Liver (tissue), 9 donors: ENCODE measurements around the gene MAGEC1. TPM values are rescaled to one million over a fixed set of nuclear protein-coding genes. Genes with fewer than 3 reads are reported as not detected.

Experiments
- DNase-seq: peaks from one replicate; pipeline ENCODE4 v3.0.0-alpha.2; 2017; ENCODE audit warnings: low spot score
- H3K27ac ChIP-seq, 2 donors: one replicate each; pipeline ENCODE4 v1.7.0; 2013; ENCODE audit warnings: inconsistent platforms in 2 of 2, low read length in 2 of 2, control low read depth in 1 of 2, low read depth in 1 of 2, mild to moderate bottlenecking in 1 of 2
- H3K27me3 ChIP-seq, 4 donors: one replicate each; pipeline versions ENCODE4 v1.6.1 to v1.7.0; 2013; ENCODE audit warnings: low read length in 3 of 4, inconsistent platforms in 1 of 4, mild to moderate bottlenecking in 1 of 4, moderate library complexity in 1 of 4; ENCODE audit not compliant: control insufficient read depth in 4 of 4, insufficient read depth in 4 of 4
- H3K36me3 ChIP-seq, 4 donors: one replicate each; pipeline versions ENCODE4 v1.6.1 to v1.7.0; 2013; ENCODE audit warnings: low read length in 3 of 4, mild to moderate bottlenecking in 3 of 4, low read depth in 1 of 4, moderate library complexity in 1 of 4; ENCODE audit not compliant: control insufficient read depth in 4 of 4, insufficient read depth in 3 of 4
- H3K4me1 ChIP-seq, 4 donors: one replicate each; pipeline versions ENCODE4 v1.6.1 to v1.7.0; 2013; ENCODE audit warnings: low read length in 3 of 4, mild to moderate bottlenecking in 3 of 4, moderate library complexity in 1 of 4; ENCODE audit not compliant: control insufficient read depth in 4 of 4, insufficient read depth in 4 of 4
- H3K4me3 ChIP-seq, 3 donors: one replicate each; pipeline versions ENCODE4 v1.6.1 to v1.7.0; 2013; ENCODE audit warnings: low read length in 3 of 3, control low read depth in 1 of 3, low read depth in 1 of 3, mild to moderate bottlenecking in 1 of 3
- H3K9ac ChIP-seq, 2 donors: one replicate each; pipeline ENCODE4 v1.7.0; 2013; ENCODE audit warnings: low read length in 2 of 2, mild to moderate bottlenecking in 2 of 2, moderate library complexity in 2 of 2, control low read depth in 1 of 2, low read depth in 1 of 2
- H3K9me3 ChIP-seq, 4 donors: one replicate each; pipeline versions ENCODE4 v1.6.1 to v1.7.0; 2013; ENCODE audit warnings: low read length in 3 of 4; ENCODE audit not compliant: control insufficient read depth in 4 of 4
- ATF3 ChIP-seq: IDR thresholded peaks from 2 replicates; pipeline ENCODE4 v1.6.1; 2016; ENCODE audit warnings: antibody characterized with exemption
- CTCF ChIP-seq: fragments of 150-350 bp; IDR thresholded peaks from 2 replicates; pipeline ENCODE4 v1.5.1; 2017; ENCODE audit warnings: improper control_type of control experiment, low read depth, low read length; ENCODE audit not compliant: missing input control
- EGR1 ChIP-seq, 2 donors: IDR thresholded peaks; 2 replicates each; pipeline ENCODE4 v1.6.1; 2016 to 2018; ENCODE audit warnings: antibody characterized with exemption in 2 of 2, low read depth in 2 of 2
- FOXA1 ChIP-seq: IDR thresholded peaks from 2 replicates; pipeline ENCODE4 v1.6.1; 2016; ENCODE audit warnings: antibody characterized with exemption
- GABPA ChIP-seq, 2 donors: IDR thresholded peaks in 1 of 2; conservative IDR thresholded peaks in 1 of 2; 2 replicates each; pipeline ENCODE4 v1.6.1; 2016; ENCODE audit warnings: antibody characterized with exemption in 2 of 2, mild to moderate bottlenecking in 1 of 2, moderate library complexity in 1 of 2
- HNF4A ChIP-seq, 2 donors: conservative IDR thresholded peaks; 2 replicates each; pipeline ENCODE4 v1.6.1; 2016; ENCODE audit warnings: antibody characterized with exemption in 2 of 2, mild to moderate bottlenecking in 2 of 2
- HNF4G ChIP-seq: IDR thresholded peaks from 2 replicates; pipeline ENCODE4 v1.6.1; 2016; ENCODE audit warnings: antibody characterized with exemption
- JUND ChIP-seq, 2 donors: IDR thresholded peaks; 2 replicates each; pipeline ENCODE4 v1.6.1; 2016; ENCODE audit warnings: antibody characterized with exemption in 2 of 2
- MAX ChIP-seq: IDR thresholded peaks from 2 replicates; pipeline ENCODE4 v1.6.1; 2016; ENCODE audit warnings: antibody characterized with exemption
- NR2F2 ChIP-seq: IDR thresholded peaks from 2 replicates; pipeline ENCODE4 v1.6.1; 2016; ENCODE audit warnings: antibody characterized with exemption
- RAD21 ChIP-seq, 2 donors: IDR thresholded peaks; 2 replicates each; pipeline ENCODE4 v1.6.1; 2016; ENCODE audit warnings: antibody characterized with exemption in 2 of 2, mild to moderate bottlenecking in 2 of 2
- RXRA ChIP-seq, 2 donors: IDR thresholded peaks; 2 replicates each; pipeline ENCODE4 v1.6.1; 2017 to 2018; ENCODE audit warnings: antibody characterized with exemption in 2 of 2, mild to moderate bottlenecking in 1 of 2
- SP1 ChIP-seq: IDR thresholded peaks from 2 replicates; pipeline ENCODE4 v1.6.1; 2018; ENCODE audit warnings: antibody characterized with exemption, mild to moderate bottlenecking
- TAF1 ChIP-seq: conservative IDR thresholded peaks from 2 replicates; pipeline ENCODE4 v1.6.1; 2016; ENCODE audit warnings: antibody characterized with exemption, mild to moderate bottlenecking
- YY1 ChIP-seq: IDR thresholded peaks from 2 replicates; pipeline ENCODE4 v1.6.1; 2016; ENCODE audit warnings: antibody characterized with exemption, mild to moderate bottlenecking
- ZBTB33 ChIP-seq: IDR thresholded peaks from 2 replicates; pipeline ENCODE4 v1.6.1; 2016; ENCODE audit warnings: antibody characterized with exemption
- WGBS: extraction: QIAGEN DNeasy Blood & Tissue Kit; methylation state at CpG from one replicate; pipeline ENCODE4 v1.1.7; 2013; 5-methylcytosine and 5-hydroxymethylcytosine counted together
- polyA plus RNA-seq, 2 donors: library from polyadenylated mRNA; stranded (reverse) in 1 of 2; unstranded in 1 of 2; fragments of 200-250 nt in 1 of 2; fragments of >200 nt in 1 of 2; fragmentation: Nextera tagmentation in 1 of 2; extraction: Ambion mirVana in 1 of 2; gene quantifications; one replicate each; pipeline versions ENCODE4 v1.2.1 to v1.2.3, GENCODE V29; 2013 to 2015
- total RNA-seq, 2 donors: library from RNA; depleted of rRNA; stranded (reverse); fragments of >200 nt; gene quantifications; one replicate each; pipeline ENCODE4 v1.2.3, GENCODE V29; 2014
- donor health status: healthy.
- donor health status: healthy.
- donor health status: healthy.
- donor health status: healthy.
- donor health status: healthy.

The MAGEC1 gene
- total and polyA plus RNA-seq, 4 donors: not detected

- TF ChIP-seq RAD21 (IDR thresholded peaks at IDR 0.05): no peak
- TF ChIP-seq NR2F2: no peak
Measured at GRCh38 chrX:141941234-141941633, 37.5 kb downstream of the MAGEC1 start (continued).

GRCh38 chrX:141945426-141945825, 41.7 kb downstream of the MAGEC1 start:
- no peaks in the 10 kb centered on the region for H3K9me3 ChIP-seq
- whole genome bisulfite sequencing: 78% methylated on average over 7 of the region's 7 CpGs
- H3K4me3 ChIP-seq: no peak overlapping the region
- no peak overlapping the region for H3K27ac ChIP-seq
- DNase-seq: no peak
- no peak for TF ChIP-seq ATF3
- no peak for TF ChIP-seq EGR1 (IDR thresholded peaks at IDR 0.05; ENCODE audit: low read depth in 2 of 2)
- no peak for TF ChIP-seq YY1
- TF ChIP-seq GABPA (IDR thresholded peaks at IDR 0.05 in 1 of 2, conservative IDR thresholded peaks at IDR 0.05 in 1 of 2): no peak
- H3K27me3 ChIP-seq: no peaks in the 10 kb centered on the region
- H3K4me1 ChIP-seq: no peaks in the 10 kb centered on the region
- H3K36me3 ChIP-seq: no peaks in the 10 kb centered on the region
- no peak overlapping the region for H3K9ac ChIP-seq

- WGBS: 83% methylated on average over 3 of the region's 3 CpGs
- Histone ChIP-seq H3K27me3 (no peaks in the 10 kb centered on the region), H3K9me3 (peaks cover 0 to 2% (median 0%) of the 10 kb centered on the region in 4 donors), H3K36me3 (no peaks in the 10 kb centered on the region), H3K27ac (no peak overlapping the region), H3K4me1 (no peaks in the 10 kb centered on the region), H3K9ac (no peak overlapping the region), H3K4me3 (no peak overlapping the region)
- no peak for DNase-seq
- no peak for TF ChIP-seq HNF4G
- no peak for TF ChIP-seq CTCF
- TF ChIP-seq ZBTB33: no peak
- no peak for TF ChIP-seq HNF4A (conservative IDR thresholded peaks at IDR 0.05)
- TF ChIP-seq RXRA (IDR thresholded peaks at IDR 0.05): no peak
- no peak for TF ChIP-seq TAF1
- TF ChIP-seq SP1: no peak
- TF ChIP-seq NR2F2: no peak
Measured at GRCh38 chrX:141947350-141947749, 43.7 kb downstream of the MAGEC1 start.

GRCh38 chrX:141952603-141953002, 48.9 kb downstream of the MAGEC1 start:
- no peak overlapping the region for H3K4me3 ChIP-seq
- no peak overlapping the region for H3K9ac ChIP-seq
- H3K27me3 ChIP-seq: no peaks in the 10 kb centered on the region
- H3K4me1 ChIP-seq: no peaks in the 10 kb centered on the region
- no peak overlapping the region for H3K27ac ChIP-seq
- no peaks in the 10 kb centered on the region for H3K36me3 ChIP-seq
- 85% methylated on average over 5 of the region's 5 CpGs for WGBS
- DNase-seq: no peak
- H3K9me3 ChIP-seq: peaks cover 0 to 2% (median 0%) of the 10 kb centered on the region in 4 donors
- no peak for TF ChIP-seq EGR1 (IDR thresholded peaks at IDR 0.05; ENCODE audit: low read depth in 2 of 2)
- no peak for TF ChIP-seq CTCF
- TF ChIP-seq SP1: no peak
- no peak for TF ChIP-seq FOXA1
- no peak for TF ChIP-seq NR2F2
- no peak for TF ChIP-seq JUND (IDR thresholded peaks at IDR 0.05)
- no peak for TF ChIP-seq RAD21 (IDR thresholded peaks at IDR 0.05)
- TF ChIP-seq RXRA (IDR thresholded peaks at IDR 0.05): no peak
- TF ChIP-seq GABPA (IDR thresholded peaks at IDR 0.05 in 1 of 2, conservative IDR thresholded peaks at IDR 0.05 in 1 of 2): no peak
- TF ChIP-seq HNF4A (conservative IDR thresholded peaks at IDR 0.05): no peak
- TF ChIP-seq HNF4G: no peak
- TF ChIP-seq MAX: no peak
- no peak for TF ChIP-seq TAF1
- TF ChIP-seq ATF3: no peak
- TF ChIP-seq YY1: no peak
